BE2C (cell line): ENCODE measurements around the gene EI24.

ENCODE experiments used
- DNase-seq: peaks from one replicate; pipeline ENCODE4 v3.0.0-alpha.2; 2020
- H3K27me3 ChIP-seq: fragments of 250-450 bp; sonication (Bioruptor Pico); 2 replicates; pipeline ENCODE4 v1.5.1; 2020; ENCODE audit warnings: mild to moderate bottlenecking
- H3K36me3 ChIP-seq: fragments of 250-450 bp; sonication (Bioruptor Pico); 2 replicates; pipeline ENCODE4 v1.5.1; 2020; ENCODE audit warnings: mild to moderate bottlenecking
- H3K4me1 ChIP-seq: fragments of 250-450 bp; sonication (Bioruptor Pico); 2 replicates; pipeline ENCODE4 v1.5.1; 2020
- H3K4me3 ChIP-seq: 2 replicates; pipeline ENCODE4 v1.5.1; 2011; ENCODE audit warnings: low read depth, low read length
- H3K9me3 ChIP-seq: fragments of 250-450 bp; sonication (Bioruptor Pico); 2 replicates; pipeline ENCODE4 v1.5.1; 2020
- TF ChIP-seq, protein P1 (sequence below): IDR thresholded peaks from 2 replicates; pipeline ENCODE4 v1.5.1; 2012; ENCODE audit warnings: mild to moderate bottlenecking, low read depth, low read length

The EI24 gene

DNA sequence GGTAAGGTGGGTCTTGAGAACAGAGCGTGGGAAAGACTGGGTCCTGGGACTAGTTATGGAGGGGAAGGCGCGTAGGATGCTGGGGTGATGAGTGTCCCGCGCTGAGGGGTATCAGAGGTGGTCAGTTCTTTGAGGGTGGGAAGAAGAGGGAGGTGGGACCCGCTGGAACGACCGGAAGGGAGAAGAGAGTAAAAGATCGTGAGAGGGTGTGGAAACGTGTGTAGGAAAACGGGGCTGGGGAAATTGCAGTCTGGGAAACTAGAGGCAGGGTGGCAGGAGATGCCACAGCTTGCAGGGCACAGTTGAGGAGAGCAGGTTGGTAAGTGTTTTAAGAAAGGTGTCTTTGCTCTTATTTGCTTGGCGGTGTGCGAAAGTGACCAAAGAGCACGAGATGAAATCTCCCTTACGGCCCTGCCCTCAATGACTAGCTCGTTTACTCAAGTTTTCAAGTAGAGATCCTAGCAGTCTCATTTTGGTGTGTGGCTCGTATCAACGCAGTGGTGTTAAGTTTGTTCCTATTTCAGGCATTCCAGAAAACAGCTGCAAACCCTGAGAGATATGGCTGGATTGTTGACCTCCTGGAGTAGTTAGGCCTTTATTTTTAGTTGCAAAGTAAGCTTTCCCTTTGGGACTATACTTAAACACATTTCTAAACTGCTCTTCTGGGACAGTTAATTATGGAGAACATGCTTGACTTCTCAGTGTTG lies 24.0 kb downstream of the EI24 start:
- H3K4me1 ChIP-seq, result peaks cover 3% of the 10 kb centered on the region; the same call in 1 of the 2 replicates
- TF ChIP-seq, protein P1, sequence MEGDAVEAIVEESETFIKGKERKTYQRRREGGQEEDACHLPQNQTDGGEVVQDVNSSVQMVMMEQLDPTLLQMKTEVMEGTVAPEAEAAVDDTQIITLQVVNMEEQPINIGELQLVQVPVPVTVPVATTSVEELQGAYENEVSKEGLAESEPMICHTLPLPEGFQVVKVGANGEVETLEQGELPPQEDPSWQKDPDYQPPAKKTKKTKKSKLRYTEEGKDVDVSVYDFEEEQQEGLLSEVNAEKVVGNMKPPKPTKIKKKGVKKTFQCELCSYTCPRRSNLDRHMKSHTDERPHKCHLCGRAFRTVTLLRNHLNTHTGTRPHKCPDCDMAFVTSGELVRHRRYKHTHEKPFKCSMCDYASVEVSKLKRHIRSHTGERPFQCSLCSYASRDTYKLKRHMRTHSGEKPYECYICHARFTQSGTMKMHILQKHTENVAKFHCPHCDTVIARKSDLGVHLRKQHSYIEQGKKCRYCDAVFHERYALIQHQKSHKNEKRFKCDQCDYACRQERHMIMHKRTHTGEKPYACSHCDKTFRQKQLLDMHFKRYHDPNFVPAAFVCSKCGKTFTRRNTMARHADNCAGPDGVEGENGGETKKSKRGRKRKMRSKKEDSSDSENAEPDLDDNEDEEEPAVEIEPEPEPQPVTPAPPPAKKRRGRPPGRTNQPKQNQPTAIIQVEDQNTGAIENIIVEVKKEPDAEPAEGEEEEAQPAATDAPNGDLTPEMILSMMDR, result no peak
- peaks cover 23% of the 10 kb centered on the region for H3K36me3 ChIP-seq
- H3K27me3 ChIP-seq, result no peaks in the 10 kb centered on the region
- peak overlapping the region; percentile 89 for H3K4me3 ChIP-seq
- DNase-seq, result no peak
- H3K9me3 ChIP-seq, result no peaks in the 10 kb centered on the region

DNA sequence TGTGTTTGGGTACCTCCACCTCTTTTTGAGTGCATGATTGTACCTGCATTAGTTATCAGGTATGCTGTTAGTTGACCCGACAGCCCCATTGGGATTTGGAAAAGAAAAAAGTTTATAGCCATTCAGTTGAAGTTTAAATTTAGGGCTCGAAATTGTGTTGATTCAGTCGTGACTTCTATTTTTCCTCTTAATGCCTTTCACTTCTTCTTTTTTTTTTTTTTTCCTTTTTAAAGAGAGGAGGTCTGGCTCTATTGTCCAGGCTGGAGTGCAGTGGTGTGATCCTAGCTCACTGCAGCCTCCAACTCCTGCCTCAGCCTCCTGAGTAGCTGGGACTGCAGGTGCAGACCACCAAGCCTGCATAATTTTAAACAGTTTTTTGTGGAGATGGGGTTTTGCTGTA lies 25.7 kb downstream of the EI24 start:
- Histone ChIP-seq H3K4me1 (peaks cover 3% of the 10 kb centered on the region; the same call in 1 of the 2 replicates), H3K36me3 (peaks cover 30% of the 10 kb centered on the region), H3K9me3 (no peaks in the 10 kb centered on the region), H3K27me3 (no peaks in the 10 kb centered on the region), H3K4me3 (no peak overlapping the region)
- no peak for DNase-seq
- TF ChIP-seq, protein P1, result no peak

DNA sequence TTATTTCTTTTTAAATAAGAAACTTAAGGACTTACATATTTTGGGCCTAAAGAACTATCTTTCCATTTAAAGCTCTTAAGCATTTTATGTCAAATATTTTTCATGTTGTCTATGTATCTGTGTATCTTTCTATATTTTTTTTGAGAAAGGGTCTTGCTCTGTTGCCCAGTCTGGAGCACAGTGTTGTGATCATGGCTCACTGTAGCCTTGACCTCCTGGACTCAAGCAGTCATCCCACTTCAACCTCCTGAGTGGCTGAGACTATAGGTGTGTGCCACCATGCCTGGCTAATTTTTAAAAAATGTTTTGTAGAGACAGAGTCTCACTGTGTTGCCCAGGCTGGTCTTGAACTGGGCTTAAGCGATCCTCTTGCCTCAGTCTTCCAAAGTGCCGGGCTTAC lies 31.4 kb downstream of the EI24 start:
- no peak overlapping the region for H3K4me3 ChIP-seq
- peaks cover 73% of the 10 kb centered on the region for H3K36me3 ChIP-seq

DNA sequence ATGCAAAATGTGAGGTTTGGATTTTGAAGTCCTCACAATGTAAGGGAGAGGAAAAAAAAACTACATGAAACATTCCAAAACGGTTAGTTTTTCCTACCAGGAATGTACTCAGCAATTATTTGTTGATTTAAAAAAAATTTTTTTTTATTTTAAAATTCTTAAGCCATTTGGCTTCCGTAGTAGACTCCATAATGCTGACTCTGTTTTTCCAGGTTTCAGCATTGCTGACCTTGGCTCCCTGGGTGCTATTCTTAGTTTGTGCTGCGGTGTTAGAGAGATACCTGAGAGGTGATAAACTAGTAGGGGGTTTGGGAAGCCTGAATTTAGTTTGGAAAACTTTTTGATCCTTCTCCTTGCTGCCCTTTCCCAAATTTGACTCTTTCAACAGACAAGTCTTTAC lies 33.9 kb downstream of the EI24 start:
- Histone ChIP-seq H3K4me3 (no peak overlapping the region), H3K27me3 (no peaks in the 10 kb centered on the region), H3K9me3 (no peaks in the 10 kb centered on the region), H3K36me3 (peaks cover 76% of the 10 kb centered on the region), H3K4me1 (no peaks in the 10 kb centered on the region)
- DNase-seq, result no peak
- TF ChIP-seq, protein P1, result no peak

More for the DNA sequence above, 31.4 kb downstream of the EI24 start:
- Histone ChIP-seq H3K4me1 (no peaks in the 10 kb centered on the region), H3K9me3 (no peaks in the 10 kb centered on the region), H3K27me3 (no peaks in the 10 kb centered on the region)
- TF ChIP-seq, protein P1, result no peak
- DNase-seq, result no peak

DNA sequence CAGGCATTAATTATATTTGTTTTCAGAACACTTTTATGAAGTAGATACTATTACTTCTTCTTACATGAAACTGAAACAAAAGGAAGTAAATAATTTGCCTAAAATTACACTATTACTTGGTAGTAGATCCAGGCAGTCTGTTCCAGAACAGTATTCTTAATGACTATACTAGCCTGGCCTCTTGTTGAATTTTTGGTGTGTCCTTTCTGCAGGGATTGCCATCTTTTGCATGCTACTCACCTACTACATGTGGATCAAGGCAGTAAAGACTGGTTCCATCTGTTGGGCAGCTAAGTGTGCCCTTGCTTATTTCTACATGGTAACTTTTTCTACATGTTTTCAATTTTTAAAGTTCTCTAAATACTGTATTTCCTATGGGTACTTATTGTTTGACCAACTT lies 36.1 kb downstream of the EI24 start:
- TF ChIP-seq, protein P1, result no peak
- no peaks in the 10 kb centered on the region for H3K9me3 ChIP-seq
- DNase-seq, result no peak
- no peaks in the 10 kb centered on the region for H3K4me1 ChIP-seq
- H3K4me3 ChIP-seq, result no peak overlapping the region
- H3K36me3 ChIP-seq, result peaks cover 88% of the 10 kb centered on the region
- H3K27me3 ChIP-seq, result no peaks in the 10 kb centered on the region

DNA sequence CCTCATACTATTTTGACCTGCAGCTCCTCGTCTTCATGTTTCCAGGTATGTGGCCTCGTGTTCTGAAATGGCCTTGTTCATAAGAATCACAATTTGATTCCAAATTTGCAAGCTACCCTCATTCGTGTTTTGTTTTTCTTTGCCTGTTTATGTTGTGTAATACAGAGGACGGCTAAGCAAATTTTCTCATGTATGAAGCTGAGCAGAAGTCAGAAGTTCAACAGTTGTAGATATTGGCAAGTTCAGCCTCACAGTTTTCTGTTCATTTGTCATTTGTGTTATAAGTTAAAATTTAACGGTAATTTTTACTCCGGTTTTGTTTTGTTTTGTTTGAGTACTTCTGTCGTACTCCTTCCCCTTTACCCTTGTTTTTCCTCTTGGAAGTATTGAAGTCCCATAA lies 40.3 kb downstream of the EI24 start:
- Histone ChIP-seq H3K4me3 (no peak overlapping the region), H3K27me3 (no peaks in the 10 kb centered on the region), H3K9me3 (no peaks in the 10 kb centered on the region), H3K4me1 (no peaks in the 10 kb centered on the region), H3K36me3 (peaks cover 93% of the 10 kb centered on the region)
- DNase-seq, result no peak
- TF ChIP-seq, protein P1, result no peak
